Cardiac fibroblast (primary cell): Measurements from ENCODE around the gene POPDC2.

Experiments used
- DNase-seq, 2 donors: peaks; one replicate each; pipeline versions ENCODE4 v3.0.0 to v3.0.0-alpha.2; 2010; ENCODE audit warnings: low read depth in 2 of 2
- H3K4me3 ChIP-seq, 2 donors: replicated peaks in 1 of 2; 1 replicate in 1 of 2; 2 replicates in 1 of 2; pipeline ENCODE4 v1.5.1; 2011; ENCODE audit warnings: low read depth in 2 of 2, low read length in 2 of 2, mild to moderate bottlenecking in 2 of 2, moderate library complexity in 1 of 2
- TF ChIP-seq, protein P1 (sequence below): IDR thresholded peaks from one replicate; pipeline ENCODE4 v1.5.1; 2011; ENCODE audit warnings: low read depth, mild to moderate bottlenecking, low read length, inconsistent platforms

POPDC2 gene

DNA sequence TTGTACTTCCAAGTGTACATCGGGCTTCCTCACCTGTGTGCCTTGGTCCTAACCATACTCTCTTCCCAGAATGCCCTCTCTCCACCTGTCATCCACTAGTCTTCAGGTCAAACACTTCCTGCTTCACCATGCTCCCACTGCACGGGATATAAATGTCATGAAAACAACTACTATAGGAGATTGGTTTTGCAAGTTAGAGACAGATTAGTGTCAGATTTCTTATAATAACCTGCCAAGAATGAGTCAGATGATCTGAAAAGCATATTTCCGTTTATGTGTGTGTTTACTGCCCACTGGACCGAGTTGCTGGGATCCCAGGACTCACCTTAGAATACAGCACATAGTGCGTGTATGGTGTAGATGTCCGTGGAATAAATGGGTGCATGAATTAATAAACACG is 41.3 kb downstream of the POPDC2 start:
- H3K4me3 ChIP-seq = no peak overlapping the region
- TF ChIP-seq, protein P1, sequence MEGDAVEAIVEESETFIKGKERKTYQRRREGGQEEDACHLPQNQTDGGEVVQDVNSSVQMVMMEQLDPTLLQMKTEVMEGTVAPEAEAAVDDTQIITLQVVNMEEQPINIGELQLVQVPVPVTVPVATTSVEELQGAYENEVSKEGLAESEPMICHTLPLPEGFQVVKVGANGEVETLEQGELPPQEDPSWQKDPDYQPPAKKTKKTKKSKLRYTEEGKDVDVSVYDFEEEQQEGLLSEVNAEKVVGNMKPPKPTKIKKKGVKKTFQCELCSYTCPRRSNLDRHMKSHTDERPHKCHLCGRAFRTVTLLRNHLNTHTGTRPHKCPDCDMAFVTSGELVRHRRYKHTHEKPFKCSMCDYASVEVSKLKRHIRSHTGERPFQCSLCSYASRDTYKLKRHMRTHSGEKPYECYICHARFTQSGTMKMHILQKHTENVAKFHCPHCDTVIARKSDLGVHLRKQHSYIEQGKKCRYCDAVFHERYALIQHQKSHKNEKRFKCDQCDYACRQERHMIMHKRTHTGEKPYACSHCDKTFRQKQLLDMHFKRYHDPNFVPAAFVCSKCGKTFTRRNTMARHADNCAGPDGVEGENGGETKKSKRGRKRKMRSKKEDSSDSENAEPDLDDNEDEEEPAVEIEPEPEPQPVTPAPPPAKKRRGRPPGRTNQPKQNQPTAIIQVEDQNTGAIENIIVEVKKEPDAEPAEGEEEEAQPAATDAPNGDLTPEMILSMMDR = no peak
- DNase-seq = no peak

DNA sequence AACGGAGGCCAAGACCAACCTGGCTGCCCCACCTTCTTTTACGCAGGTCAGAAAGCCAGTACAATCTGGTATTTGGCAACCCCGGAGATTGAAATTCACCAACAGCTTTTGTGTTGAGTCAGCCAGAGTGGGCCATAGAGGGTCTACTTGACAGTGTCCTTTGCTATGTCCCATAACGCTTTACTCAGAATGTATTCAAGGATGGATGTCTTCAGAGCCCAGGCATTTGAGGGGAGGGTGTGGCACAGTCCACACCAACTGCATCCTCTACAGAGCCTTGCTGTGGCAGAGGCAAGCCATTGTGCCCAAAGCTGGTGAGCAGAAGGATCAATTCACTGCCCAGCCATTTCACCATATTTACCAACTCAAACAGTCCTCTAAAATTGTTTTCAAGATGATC is 44.3 kb downstream of the POPDC2 start:
- DNase-seq = no peak
- H3K4me3 ChIP-seq = no peak overlapping the region
- TF ChIP-seq, protein P1 = no peak

DNA sequence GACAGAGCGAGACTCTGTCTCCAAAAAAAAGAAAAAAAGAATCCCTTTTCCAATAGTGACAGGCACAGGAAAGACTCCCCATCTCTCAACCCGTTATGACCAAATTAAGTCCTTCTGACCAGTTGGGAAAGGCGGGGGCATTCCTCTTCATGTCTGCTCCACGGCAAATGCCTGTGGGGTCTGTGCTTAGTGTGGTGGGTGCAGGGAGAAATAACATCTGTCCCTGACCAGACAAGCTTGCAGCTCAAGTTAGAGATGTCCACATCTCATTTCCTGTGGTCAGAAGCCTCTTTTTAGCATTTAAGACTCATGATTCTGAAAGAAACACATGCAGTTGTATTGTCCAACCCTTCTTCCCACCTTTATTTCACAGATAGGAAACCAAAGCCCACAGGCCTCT is 46.5 kb downstream of the POPDC2 start:
- H3K4me3 ChIP-seq = no peak overlapping the region
- TF ChIP-seq, protein P1 = no peak
- DNase-seq = no peak

DNA sequence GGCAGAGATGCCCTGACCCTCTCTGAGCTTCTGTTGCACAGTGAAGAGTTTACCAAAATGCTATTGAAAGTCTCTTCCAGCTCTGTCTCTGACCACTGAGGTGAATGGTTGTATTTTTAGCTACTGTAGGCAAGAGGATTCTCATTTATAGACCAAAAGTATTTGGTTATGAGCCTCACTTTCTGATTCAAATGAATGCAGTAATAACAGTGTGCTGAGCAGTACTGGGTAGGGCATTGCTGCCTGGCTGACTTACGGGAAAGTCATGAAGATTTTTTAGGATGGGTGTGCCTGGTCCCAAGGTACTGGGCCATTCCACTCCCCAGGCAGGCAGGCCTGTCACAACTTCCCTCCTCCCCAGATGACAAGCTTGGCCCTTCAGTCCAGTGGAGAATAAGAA is 47.2 kb downstream of the POPDC2 start:
- DNase-seq = no peak
- TF ChIP-seq, protein P1 = no peak
- H3K4me3 ChIP-seq = no peak overlapping the region

DNA sequence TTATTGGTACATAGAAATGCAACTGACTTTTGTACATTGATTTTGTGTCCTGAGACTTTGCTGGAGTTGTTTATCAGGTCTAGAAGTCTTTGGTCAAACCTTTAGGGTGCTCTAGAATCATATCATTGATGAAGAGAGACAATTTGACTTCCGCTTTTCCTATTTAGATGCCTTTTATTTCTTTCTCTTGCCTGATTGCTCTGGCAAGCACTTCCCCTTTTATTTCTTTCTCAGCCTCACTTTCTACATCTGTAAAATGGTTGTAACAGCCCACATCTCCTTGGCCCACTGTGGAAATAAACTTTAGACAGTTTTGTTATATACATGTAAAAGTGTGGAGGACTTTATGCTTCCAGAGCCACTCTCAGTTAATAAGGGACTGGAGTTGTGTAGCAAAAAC is 48.7 kb downstream of the POPDC2 start:
- DNase-seq = no peak
- no peak overlapping the region for H3K4me3 ChIP-seq
- TF ChIP-seq, protein P1 = no peak

DNA sequence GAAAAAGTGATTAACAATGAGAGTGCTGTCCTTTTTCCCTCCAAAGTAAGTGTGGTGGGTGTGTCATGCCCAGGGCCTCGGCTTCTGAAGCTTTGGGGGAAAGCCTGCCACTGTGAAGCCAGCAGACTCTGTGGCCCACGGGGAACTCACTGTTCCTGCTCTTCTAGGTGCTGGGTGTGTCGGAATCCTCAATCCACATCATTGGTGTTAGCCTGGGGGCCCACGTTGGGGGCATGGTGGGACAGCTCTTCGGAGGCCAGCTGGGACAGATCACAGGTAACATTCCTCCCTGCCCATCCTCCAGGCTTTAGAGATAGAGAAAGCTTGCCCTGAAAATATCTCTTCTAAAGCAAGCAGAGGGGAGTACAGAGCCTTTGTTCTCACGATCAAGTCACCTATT is 51.1 kb downstream of the POPDC2 start:
- DNase-seq = no peak
- TF ChIP-seq, protein P1 = no peak
- H3K4me3 ChIP-seq = no peak overlapping the region

DNA sequence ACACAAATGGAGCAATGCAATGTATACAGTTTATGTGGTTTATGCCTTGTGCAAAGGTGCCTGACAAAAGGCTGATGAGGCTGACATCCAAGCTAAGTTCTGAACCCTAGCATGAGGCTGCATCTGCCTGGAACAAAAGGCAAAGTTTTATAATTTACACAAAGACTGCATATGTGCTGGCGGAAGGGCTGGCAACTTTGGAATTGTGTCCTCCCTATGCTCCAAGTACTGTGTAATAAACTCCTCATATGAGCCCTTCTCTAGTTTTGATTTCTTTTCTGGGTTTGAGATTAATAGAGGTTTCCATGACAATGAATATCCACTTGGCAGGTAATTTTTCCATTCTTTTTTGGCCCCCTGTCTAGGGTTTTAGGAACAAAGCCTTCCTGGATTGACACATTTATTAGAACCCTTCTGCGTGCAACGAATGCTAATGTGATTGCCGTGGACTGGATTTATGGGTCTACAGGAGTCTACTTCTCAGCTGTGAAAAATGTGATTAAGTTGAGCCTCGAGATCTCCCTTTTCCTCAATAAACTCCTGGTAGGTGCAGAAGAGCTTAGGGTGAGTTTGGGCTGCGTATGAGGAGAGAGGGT is 51.9 kb downstream of the POPDC2 start:
- TF ChIP-seq, protein P1 = no peak
- DNase-seq = no peak
- no peak overlapping the region for H3K4me3 ChIP-seq
